ENCODE measurements around the gene GATA5.

The GATA5 gene

DNA sequence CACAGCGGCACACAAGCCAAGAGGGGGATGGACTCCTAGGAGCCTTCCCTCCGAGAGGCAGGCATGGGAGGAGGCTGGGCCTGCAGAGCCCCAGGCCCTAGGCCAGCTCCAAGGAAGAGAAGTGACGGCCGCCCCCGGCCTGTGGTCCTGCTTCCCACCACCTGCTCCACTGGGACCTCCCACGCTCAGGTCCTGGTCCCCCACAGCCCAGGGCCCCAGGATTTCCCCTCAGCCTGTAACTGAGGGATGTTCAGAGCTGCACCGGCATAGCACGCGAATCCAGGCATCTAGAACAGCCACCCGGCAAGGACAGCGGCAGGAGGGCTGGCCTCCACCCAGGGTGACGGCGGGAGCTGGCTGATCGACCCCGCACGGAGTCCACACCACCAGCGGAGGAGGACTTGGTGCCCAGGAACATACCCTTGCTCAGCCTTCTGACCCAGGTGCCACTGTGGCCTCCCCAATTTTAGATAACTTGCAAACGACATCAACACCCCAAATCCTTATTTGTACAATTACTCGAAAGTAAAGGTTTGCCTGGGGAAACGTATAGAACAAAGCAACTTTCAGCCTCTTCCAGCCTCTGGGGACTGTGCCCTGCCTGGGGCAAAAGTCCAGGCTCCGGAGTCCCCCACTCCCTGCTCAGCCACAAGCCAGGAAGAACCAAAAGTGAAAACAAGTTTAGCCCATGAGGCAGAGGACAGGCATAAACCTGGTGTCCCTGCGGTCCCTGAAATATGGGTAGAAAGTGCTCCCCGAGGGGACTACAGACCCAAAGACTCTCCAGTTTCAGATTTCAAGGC lies 3.5 kb downstream of the GATA5 start:
- DNase-seq, result no peak

DNA sequence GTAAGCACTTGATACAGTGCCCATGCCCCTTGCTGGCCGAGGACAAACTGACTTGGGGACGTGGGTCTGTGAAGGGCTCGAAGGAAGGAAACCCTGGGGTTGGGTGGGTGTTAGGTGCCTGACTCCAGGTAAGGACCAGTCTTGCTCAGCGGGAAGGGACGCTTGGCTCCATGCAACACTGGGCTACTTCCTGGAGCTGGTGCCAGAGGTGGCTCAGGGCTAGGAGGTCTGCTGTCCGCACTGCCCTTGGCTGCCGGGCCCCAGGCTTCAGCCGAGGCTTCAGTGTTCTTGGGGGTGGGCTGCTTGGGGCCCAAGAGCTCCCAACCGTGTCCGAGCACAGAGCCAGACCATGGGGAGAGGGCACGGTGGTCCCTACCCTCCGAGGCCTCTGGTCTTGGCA lies 5.3 kb downstream of the GATA5 start:
- DNase-seq, result no peak

- DNase-seq, result no peak
These were observed 5.8 kb downstream of the GATA5 start for GRCh38 chr20:62470001-62470400.

DNA sequence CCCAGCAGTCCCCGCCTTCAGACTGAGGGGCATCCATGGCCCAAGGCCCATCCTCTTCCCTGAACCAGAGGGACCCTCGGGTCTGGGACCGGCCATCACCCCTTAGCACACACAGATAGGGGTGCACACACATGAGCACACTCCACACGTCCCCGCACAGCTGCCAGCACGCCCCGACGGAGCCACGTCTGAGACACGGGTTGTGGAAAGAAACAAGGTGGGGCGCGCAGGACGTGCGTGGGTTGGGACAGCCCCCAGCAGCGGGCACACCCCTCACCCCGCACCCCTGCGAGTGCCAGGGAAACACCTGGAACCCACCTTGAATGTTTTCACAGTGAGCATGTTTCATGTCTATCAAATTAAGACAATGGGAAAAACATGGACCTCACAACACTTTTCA lies 6.4 kb downstream of the GATA5 start:
- no peak for DNase-seq

GRCh38 chr20:62466806-62467537 lies 8.8 kb downstream of the GATA5 start:
- no peak for DNase-seq

DNA sequence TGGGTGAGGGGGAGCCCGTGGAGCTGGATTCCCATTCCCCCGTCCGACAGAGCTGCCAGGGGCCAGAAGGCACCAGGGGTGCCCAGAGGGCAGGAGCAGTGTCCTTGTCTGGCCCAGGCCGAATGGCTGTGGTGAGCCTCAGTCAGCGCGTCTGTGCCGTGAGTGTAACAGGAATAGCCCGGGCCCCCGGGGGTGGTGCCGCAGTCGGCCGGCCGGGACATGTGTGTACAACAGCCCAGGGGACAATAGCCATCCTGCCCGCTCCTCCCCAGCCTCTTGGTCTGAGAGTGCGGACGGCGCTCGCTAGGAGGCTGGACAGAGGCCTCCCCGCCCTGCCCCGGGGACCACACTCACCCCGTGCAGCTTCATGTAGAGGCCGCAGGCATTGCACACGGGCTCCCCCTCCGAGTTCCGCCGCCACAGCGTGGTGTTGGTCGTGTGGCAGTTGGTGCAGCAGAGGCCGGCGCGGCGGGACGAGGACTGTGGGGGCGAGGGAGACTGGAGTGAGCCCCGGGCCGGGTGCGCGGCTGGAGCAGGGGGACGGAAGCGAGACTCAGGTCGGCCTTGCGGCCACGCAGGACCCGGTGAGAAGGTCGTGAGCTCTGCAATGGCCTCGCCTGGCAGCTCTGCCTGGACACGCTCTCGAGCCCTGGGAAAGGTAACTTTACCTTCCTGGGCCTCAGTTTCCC lies 9.6 kb downstream of the GATA5 start:
- DNase-seq, result no peak

- no peak for DNase-seq
These were observed 10.8 kb downstream of the GATA5 start for GRCh38 chr20:62464990-62465389.

- no peak for DNase-seq
These were observed 11.4 kb downstream of the GATA5 start for GRCh38 chr20:62464425-62464770.

GRCh38 chr20:62463651-62464424 lies 12.0 kb downstream of the GATA5 start:
- no peak for DNase-seq

- no peak for DNase-seq
These were observed 12.7 kb downstream of the GATA5 start for GRCh38 chr20:62462976-62463592.

DNA sequence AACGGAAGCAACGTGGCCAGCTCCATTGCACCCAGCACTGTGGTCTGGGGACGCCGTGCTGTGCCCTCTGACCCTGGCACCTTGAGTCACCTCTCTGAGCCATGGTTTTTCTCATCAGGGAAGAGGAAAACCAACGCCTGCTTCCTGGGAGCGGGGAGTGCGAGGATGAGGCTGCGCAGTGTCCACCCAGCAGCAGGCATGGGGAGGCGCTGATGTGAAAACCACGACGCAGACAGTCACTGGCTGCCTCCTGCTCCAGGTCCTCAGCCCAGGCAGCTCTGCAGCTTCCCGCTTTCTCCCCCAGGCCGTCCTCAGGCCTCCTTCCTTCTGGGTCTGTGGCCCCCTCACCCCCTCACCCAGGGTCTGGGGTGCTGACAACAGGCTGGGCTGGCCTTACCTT lies 14.0 kb downstream of the GATA5 start:
- DNase-seq, result no peak

DNA sequence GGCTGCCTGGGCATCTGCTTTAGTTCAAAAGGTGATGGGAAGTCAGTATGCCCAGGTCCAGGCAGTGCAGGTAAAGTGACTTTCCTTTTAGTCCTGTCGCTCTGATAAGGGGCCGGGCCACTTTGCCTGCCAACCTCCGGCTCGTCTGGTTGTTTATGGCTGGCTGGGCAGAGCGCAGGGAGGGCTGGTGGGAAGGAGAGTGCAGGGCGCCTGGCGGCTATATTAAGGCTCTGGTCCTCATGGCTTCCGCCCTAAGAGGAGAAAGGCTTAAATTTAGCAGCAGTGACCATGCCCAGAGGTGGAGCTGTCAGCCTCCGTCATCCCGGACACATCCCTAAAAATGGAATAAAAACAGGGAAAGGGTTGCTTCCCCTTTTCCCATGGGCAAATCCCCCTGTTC lies 14.6 kb downstream of the GATA5 start:
- no peak for DNase-seq

- no peak for DNase-seq
These were observed 15.1 kb downstream of the GATA5 start for GRCh38 chr20:62460678-62461077.

DNA sequence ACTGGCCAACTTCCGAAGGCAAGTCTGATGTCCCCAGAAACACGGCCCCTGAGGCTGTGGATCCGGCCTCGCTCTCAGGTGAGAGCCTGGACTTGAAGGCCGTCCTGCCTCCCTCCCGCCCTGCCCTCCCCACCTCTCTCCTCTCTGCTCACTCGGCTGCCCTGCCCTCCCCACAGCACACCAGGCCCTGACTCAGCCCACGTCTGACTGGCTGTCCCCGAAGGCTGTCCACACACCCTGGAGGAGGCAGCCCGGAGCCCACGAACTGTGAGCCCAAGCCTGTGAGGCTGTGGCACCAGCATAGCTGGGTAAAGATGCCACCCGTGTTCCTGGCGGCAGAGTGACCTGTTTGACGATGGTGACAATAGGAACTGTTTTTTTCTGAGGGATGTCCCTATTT lies 16.3 kb downstream of the GATA5 start:
- DNase-seq, result no peak

DNA sequence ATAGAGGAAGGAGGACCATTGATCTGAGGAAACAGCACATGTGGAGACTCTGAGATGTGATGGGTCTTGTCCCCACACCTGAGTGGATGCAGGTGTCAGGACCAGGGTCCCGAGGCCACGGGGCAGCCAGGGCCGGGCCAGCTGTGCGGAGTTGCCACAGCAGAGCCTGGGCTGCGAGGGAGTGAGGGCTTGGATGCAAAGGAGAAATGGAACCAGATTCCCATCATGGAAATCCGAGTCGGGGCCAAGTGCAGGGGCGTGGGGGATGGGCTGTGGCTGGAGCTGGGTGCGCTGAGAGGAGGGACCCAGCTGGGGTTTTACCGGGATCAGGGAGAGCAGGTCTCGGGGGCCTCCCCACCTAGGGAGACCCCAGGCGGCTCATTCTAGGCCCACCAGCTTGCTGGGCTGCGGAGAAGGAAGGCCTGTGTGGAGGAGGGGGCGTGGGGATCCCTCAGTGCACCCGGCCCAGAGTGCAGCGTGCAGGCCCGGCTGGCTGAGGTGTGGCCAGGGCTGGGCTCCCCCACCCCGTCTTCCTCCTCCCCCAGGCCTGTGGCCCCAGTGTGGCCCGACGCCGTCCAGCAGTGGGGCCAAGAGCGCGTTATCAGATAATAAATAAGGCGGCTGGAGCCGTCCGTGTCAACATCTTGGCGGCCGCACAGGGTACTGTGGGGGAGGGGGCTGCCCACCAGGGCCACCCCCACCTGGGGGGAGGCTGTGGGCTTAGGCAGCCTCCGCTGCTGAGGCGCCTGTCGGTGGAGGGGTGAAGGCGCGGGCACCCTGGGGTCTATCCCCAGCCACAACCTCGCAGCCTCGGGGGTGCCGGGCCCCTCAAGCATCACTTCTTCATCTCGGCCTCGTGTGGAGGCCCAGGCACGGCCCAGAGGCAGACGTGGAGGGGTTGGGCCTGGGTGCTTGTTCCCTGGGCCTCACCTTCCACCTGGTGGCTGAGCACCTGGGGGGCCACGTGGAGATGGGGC lies 17.2 kb downstream of the GATA5 start:
- no peak for DNase-seq

- DNase-seq, result no peak
These were observed 18.0 kb downstream of the GATA5 start for GRCh38 chr20:62457831-62458230.

DNA sequence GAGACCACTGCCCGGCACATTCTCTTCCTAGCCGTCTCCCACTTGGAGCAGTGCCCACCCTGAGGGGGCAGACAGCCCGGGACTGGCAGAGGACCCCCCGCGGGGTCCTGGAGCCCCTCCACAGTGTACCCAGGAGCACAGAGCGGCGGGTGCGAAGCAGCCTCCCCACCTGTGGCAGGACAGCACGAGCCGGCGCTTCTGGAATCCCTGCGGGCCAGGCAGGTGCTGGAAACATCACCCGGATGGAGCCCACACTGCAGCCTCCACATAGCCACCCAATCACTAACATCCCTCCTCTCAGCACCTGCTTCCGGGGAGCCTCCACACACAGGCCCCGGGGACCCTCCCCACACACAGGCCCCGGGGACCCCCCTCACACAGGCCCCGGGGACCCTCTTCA lies 18.7 kb downstream of the GATA5 start:
- DNase-seq, result no peak

GRCh38 chr20:62455929-62456328 lies 19.9 kb downstream of the GATA5 start:
- DNase-seq, result no peak

DNA sequence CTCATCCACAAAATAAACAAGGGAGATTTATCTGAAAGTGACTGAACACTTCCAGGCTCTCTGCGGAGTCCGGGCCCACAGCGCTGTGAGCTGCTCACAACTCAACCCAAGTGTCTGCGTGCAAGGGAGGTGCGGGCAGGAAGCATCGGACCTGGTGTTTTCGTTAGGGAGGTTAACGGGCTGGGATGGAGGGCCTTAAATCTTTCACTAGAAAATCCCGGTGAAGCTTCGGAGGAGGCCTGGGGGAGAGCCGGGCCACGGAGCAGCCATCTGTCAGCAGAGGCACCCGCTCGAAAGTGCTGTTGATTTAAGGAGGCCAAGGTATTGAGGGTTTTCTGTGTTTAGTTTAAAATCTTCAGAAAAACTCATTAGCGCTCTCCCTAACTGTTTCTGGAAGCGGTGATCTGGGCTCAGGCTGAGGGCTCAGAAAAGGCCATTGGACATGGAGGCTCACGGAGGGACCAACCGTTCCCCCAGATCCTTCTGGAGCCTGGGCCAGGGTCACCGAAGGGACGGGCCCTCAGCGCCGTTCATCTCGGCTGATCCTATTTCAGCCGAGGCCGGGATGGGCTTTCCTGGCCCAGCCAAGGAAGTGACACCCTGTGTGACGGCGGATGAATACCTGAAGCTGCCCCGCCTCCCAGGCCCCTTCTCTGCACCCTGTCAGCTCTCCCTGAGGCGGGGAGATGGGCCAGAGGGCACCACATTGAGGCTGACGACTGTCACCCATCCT lies 20.7 kb downstream of the GATA5 start:
- DNase-seq, result no peak

DNA sequence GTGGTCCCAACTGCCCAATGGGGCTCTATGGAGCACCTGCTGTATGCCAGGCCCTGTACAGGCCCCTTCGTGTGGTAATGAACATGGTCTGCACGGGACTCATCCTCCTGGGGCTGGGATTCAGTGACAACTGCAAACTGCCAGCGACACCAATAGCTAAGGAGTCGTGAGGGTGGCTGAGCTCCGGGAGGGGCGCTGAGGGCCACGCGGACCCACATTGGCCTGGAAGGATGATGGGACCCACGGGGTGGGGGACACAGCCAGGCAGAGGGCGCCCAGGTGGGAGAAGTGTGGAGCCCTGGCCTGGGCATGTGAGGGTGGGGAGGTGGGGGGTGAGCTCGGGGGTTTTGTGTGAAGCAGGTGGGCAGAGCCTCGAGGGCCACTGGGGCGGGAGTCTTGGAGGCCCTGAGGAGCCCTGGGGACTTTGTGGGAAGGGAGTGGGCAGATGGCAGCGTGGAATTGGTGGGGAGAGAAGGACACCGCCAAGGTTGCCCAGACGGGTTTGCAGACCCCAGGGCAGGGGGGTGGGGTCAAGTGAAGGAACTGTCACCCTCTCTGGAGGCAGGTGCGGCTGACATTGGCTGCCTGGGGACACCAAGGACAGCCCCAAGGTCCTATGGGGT lies 22.5 kb downstream of the GATA5 start:
- DNase-seq, result no peak

All from T-helper 1 cell (primary cell).